GM21526 (cell line): ENCODE measurements around the gene ADAMTSL2.

Source experiments
- ATAC-seq: cut with Tn5 transposase; IDR thresholded peaks from one replicate; pipeline ENCODE4 v1.9.1; 2021; ENCODE audit warnings: moderate library complexity; ENCODE audit not compliant: unreplicated experiment, low FRiP score

The ADAMTSL2 gene

DNA sequence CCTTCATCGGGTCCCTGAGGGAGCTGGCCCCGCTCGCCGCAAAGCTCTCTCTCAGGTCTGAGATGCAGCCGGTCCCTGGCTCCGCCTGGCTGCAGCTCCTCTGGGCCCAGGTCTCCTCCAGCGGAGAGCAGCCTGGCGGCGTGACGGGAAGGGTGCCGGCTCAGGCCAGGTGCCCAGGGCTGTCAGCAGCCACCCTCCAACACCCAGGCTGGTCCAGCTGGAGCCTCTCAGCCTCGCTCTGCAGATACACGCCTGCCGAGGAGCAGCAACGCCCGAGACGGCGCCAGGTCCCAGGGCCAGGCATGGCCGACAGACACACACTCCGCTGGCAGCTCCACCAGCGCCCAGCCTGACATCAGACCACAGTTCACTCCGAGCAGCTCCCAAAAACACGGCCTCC is 49.1 kb downstream of the ADAMTSL2 start:
- no peak for ATAC-seq

DNA sequence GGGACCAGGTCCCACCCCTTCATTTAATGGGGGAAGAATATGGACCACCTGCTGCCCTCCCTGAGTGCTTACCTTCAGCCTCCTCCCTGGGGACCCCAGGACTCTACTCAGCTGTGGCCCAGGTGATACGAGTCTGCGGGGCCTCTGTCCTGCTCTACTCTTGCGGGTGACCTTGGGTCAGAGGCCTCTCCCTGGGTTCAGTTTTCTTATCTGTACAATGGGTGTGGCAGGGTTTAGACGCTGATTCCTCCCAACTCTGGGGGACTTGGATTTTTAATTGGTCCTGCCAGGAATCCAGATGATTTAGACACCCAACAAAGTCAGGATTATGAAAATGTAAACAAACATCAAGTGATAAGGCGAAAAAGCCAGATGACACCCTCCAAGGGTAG is 49.7 kb downstream of the ADAMTSL2 start:
- no peak for ATAC-seq

DNA sequence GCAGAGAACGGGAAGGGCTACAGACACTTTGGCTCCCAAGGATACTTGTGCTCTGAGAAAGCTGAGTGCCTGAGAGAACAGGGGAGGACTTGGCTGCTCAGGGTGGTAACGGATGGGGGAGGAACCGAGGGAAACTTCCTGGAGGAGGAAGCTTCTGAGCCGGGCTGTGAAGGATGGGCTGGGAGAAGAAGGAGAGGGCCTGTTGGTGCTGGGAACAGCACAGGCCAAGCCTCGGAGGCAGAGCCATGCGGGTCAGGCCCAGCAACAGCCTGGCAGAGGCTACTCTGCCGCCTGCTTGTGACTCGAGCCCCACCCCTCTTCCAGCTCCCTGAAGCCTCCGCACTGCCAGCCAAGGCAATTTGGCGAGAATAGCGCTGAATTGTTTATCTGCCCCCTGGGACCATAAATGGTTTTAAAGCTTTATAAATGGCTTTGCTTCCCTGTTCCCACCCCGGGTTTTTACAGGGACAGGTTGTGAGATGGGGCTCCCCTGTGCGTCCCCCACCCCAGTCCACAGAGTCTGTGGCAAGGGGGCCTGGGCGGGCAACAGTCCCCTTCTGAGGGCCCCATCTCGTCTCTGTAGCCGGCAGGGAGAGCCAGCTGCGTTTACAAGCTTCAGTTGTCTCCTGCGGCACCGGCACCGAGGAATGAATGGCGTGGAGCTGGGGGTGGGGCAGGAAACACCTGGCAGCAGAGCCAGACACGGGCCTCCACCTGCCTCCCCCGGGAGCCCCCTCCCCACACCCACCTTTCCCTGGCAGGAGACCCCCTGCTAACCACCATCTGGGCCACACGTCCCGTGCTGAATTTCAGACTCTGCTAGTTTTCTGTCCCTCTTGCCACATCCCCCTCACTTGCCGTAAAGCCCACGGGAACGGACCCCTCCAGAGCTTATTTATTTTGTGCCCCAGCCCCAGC is 50.3 kb downstream of the ADAMTSL2 start:
- no peak for ATAC-seq

DNA sequence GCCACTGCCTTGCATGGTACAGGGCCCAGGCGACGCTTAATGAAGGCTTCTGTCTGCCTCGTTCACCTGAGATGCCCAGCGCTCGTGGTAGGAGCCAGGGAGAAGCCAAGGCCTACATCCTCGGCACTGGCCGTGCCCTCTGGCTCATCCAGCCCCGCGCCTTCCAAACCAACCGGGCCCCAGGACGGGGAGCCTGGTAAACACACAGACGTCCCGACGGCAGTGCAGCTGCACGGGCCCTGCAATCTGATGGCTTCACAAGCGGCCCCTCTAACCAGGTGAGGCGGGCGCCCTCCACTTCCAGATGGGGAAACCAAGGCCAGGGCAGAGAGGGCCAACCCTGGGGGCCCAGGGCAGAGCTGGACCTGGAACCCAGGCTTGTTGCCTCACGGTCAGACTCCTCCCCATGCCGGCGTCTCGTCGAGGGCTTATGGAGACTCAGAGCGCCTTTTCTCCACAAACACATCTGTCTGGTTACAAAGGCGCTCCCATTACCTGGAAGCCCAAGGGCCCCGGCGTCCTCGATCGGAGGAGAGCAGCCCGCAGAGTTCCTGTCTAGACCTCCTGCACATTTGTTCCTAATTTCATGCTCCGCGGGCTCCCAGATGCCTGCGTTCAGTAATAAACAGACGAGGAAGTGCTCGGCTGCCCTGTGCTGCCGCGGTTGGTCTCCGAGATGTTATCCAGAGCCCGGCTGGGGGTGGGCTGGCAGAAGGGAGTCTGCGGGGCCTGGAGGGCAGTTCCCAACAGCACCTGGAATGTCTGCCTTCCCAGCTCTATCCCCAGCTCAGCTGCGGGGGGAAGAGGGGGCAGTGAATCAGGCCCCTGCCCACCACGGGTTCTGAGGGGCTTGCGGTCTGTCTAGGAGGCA is 51.2 kb downstream of the ADAMTSL2 start:
- ATAC-seq, result no peak

DNA sequence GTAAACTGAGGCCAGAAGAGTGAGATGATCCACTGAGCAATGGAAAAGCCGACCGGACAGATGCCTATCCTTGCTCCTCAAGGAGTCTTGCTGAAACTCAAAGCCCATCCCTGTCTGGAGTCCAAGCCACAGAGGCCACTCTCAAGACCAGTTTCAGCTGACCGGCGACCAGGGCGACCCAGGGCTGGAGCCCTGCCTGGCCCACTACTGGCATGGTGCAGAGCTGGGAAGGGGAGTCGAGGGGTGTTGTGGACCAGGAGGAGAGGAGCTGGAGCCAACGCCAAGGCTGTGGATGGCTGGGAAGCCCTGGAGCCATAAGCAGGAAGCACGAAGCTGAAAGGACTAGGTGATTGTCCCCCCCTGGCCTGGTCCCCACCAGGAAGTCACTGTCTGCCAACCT is 52.5 kb downstream of the ADAMTSL2 start:
- ATAC-seq, result no peak

DNA sequence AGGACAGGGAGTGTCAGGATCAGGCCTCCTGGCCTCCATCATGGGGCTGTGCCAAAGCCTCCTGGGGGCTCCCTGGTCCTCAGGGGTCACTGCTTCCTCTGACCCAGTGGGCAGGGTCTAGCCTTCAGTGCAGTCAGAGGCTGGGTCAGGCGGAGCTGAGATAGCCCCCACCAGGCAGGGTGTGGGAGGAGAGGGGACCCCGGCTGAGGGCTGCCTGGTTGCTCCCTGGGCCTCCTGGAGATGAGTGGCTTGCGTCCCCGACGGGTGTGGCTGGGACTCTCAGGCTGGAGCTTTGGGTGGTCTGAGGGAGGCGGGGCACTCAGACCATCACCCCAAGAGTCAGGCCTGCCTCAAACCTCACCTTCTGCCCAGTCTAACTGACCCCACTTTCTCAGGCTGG is 53.0 kb downstream of the ADAMTSL2 start:
- ATAC-seq, result no peak

DNA sequence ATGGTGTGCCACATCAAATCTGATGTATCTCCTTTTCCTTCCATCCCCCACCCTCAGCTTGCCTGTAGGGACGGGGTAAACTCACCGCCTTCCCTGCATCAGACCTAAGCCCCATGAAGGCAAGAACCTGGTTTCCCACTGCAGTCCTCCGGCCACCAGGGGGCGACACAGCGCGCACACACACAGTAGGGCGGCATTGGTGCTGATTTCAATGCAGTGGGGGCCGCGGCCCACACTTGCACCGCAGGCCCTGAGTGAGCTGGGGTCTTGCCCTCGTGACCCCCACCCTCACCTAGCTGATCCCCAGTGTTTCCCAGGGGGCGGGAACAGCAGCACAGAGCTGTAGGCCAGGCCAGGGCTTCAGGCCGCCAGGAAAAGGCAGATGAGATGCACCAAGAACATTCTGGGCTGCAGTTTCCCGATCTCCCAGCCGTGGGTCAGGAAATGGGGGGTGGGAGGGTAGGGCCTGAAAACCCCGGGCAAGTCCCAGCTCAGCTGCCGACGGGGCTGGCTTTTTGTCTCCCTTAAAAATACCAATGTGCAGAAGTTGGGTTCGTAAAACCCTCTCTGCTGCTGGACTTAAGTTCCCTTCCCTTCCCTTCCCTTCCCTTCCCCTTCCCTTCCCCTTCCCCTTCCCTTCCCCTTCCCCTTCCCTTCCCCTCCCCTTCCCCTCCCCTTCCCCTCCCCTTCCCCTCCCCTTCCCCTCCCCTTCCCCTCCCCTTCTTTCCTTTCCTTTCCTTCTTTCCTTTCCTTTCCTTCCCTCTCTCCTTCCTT is 55.1 kb downstream of the ADAMTSL2 start:
- no peak for ATAC-seq

DNA sequence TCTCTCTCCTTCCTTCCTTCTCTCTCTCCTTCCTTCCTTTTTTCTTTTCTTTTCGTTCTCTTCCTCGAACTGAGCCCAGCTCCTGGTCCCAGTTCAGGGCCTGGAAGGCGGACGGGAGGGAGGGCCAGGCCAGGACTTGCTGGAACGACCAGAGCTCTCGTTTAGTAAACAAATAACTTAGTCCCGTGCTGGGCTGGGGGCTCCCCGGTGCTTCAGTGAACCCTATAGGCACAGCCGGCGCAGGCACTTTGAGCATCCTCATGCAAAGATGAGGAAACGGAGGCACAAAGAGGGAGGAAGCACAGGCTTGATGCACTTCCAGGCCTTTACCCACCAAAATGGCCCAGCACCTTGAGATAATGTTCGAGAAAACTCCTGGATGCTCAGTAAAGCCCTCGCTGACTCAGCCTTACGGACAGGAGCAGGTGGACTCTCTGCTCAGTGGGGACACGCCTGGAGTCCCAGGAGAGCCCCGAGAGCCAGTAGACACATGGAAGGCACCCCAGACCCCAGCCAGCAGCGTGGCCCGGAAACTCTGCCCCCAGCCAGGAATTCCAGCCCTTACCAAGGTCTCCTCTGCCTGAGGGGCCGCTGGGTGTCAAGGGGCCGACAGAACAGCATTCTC is 55.8 kb downstream of the ADAMTSL2 start:
- ATAC-seq, result no peak

DNA sequence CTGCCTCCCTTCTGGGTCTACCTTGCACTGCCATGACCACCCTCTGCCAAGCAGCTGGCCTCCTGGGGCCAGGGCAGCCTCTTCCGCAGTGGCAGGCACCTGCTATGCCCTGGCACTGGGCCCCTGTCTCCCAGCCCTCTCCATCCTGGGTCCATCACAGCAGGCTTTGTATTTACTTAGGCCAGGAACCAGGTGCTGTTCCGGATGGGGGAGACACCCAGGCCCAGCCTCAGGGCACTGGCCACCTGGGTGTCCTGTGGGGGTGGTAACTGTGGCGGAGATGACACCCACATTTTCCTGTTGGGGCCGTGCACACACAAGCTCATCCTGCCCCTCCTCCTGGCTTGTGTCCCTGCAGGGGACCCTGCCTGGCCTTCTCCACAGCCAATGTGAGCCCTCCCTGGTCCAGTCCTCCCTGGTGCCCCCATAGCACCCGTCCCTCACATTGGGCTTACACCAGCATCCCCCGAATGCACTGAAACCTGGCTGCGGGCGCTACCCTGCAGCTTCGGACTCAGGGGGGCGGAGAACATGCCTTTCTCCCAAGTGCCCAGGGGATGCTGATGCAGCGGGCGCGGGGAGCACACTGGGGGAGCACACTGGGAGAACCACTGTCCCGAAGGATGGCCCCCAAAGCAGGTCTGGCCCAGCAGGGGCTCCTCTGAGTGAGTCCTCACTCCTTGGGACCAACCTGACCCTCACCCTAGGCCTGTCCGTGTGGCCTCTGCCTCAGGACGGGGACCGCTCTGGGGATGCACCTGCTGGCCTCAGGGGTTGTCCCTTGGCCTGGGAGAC is 56.8 kb downstream of the ADAMTSL2 start:
- ATAC-seq, result no peak

DNA sequence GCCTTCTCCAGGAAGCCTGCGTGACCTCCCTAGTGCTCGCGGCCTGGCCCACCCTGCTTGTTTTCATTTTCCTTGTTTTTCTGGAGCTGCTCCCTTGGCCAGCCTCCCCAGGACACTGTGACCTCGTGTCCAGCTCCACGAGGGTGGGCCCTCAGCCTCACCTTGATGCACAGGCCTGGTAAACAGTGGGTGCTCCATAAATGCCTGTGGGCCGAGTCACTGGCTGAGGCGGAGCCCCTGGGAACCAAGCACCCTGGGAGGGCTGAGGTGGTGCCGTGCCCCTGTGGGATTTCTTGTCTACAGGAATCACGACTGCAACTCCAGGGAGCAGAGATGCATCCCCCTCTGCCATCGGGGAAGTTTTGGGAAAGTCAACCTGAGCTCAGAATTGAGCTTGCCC is 57.5 kb downstream of the ADAMTSL2 start:
- no peak for ATAC-seq

DNA sequence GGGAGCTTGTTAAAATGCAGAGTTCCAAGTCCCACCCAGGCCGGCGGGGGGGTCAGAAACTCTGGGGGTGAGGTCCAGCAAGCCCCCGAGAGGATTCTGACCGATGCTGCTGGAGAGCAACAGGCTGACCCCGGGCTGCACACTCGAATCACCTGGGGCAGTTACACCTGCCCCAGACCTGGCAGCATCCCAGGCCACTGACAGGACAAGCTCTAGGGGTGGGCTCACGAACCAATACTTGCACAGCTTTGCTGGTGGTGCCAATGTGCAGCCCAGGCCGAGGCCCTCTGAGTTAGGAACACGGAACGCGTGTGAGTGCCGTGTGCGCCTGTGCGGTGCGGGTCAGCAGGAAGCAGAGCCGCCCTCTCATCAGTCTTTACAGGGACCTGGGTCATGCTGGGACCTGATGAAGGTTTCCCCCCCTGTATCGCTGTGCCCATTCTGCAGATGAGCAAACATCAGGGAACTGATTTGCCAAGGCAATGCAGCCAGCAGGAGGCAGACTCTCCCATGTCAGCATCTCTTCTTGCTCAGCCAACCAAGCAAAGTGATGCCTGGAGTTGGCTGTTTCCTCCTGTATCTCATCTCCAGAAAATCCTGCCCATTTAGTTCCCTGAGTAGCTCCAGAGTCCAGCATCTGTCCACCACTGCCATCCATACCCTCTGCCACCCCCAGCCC is 58.4 kb downstream of the ADAMTSL2 start:
- no peak for ATAC-seq

DNA sequence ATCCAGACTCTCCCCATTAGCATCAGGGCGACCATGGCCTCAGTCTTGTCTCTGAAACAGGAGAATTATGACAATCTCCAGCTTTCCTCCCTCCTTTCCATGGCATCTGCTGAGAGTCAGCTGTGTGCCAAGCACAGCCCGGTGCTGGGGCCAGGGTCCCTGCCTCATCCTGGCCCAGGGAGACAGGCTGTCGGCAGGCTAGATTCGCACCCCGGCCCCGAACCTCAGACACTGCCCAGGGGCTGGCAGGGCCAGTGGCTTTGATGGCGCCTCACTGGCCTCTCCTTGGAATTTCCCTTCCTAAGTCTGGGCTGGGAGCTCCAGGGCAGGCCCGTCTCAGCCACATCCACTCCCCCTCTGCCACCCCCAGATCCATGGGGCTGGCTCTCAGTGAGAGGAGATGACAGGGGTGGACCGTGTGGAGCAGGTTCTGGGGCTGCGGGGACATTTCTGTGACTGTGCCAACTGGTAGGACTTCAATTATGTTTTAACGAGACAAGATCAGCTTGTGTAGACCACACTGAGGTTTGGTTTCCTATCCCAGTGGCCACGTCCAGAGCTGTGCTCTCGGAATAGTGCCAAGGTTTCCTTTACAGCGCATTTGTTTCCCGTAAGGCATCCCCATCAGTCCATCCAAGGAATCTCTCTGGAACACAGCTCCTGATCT is 59.2 kb downstream of the ADAMTSL2 start:
- ATAC-seq, result no peak

DNA sequence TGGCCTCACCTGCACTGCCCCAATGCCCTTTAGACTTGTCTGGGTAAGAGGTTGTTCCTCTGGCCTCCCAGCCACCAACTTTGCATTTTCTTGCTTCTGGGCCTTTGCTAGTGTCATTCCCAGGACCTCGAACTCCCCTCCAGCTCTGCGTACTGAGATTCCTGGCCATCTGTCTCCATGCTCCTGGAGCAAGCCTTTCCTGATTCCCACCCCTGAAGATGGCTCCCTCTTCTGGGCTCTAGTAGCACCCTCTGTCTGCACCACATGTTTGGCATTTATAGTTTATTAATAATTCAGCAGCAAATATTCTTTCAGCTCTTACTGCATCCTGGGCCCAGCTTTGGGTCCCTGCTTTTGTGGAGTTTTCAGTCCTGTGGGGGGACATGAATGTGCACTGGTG is 59.8 kb downstream of the ADAMTSL2 start:
- no peak for ATAC-seq

DNA sequence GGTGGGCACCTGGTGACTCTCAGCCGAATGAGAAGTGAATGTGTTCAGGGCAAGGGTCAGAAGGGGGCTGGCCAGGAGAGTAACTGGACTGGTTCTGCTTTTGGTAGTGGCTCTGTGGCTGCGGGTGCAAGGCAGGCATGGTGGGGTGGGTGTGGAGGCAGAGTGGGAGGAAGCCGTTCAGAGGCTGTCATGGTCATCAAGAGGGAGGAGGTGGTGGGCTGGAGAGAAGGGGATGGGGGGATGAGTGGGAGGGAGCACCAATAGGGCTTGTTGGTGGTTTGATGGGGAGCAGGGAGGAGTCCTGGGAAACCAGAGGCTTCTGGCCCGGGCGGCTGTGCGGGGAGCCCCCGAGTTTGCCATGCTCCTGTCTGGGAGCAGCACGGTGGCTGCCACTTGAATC is 61.4 kb downstream of the ADAMTSL2 start:
- ATAC-seq, result no peak

DNA sequence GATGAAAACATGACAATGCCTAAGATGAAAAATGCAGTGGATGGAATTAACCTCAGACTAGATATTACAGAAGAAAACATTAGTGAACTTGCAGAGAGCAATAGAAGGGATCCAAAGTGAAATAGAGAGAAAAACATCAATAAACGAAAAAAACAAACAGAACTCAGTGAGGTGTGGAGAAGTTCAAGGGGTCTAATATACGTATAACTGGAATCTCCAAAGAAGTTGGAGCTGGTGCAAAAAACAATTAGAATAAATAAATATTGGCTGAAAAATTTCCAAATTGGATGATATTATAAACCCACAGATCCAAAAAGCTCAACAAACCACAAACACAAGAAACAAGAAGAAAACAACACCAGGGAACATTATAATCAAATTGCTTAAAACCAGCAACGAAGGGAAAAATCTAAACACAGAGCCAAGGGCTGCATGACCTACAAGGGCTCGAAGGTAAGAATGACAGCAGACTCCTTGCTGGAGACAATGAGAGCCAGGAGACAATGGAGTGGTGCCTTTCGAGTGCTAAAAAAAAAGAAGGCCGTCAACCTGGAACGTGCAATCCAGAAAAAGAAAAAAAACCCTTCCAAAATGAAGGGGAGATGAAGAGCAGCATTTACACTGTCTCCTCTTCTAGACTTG is 62.9 kb downstream of the ADAMTSL2 start:
- ATAC-seq, result no peak

DNA sequence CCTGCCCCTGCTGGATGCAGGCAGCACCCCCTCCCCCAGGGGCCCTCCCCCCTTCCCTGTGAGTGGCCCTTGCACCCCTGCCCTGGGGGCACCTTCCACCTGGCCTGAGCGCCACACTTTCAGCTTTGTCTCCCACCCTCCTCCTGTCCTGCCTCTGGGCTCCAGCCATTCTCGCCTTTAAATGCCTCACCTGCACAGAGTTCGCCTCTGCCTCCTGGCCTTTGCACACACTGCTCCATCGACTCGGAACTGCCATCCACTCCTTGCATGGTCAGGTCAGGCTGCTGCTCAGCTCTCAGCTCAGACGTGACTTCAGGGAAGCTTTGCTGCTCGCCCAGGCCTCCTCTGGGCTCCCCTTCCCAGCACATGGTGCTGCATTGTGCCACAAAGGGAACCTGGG is 64.5 kb downstream of the ADAMTSL2 start:
- ATAC-seq, result no peak

DNA sequence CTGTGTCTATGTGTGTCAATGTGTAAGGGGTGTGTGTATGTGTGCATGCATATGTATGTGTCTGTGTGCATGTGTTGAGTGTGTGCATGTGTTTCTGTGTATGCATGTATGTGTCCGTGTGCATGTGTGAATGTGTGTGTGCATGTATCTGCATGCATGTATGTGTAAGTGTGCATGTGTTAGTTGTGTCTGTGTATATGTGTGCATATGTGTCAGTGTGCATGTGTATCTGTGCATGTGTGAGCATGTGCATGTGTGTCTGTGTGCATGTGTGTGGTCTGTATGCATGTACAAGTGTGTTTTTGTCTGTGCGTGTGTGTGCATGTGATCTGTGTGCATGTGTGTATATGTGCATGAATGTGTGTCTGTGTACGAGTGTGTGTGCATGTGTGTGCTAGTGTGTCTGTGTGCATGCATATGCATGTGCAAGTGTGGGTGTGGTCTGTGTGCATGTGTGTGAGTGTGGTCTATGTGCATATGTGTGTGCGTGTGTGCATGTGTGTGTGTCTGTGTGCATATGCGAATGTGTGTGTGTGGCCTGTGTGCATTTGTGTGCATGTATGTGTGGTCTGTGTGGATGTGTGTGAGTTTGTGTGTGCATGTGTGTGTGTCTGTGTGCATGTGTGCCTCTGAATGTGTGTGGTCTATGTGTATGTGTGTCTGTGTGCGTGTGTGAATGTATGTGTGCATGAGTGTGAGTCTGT is 65.1 kb downstream of the ADAMTSL2 start:
- no peak for ATAC-seq
